Fibroblast of lung (primary cell): ENCODE results near the gene TGIF1.

ENCODE experiments used
- EZH2 ChIP-seq: IDR thresholded peaks from 2 replicates; pipeline ENCODE4 v1.5.1; 2012; ENCODE audit warnings: low read length, control low read depth, mild to moderate bottlenecking; ENCODE audit errors: missing control alignments
- TF ChIP-seq, protein P1 (sequence below), 2 donors: IDR thresholded peaks in 1 of 2; conservative IDR thresholded peaks in 1 of 2; 1 replicate in 1 of 2; 2 replicates in 1 of 2; pipeline ENCODE4 v1.5.1; 2011 to 2012; ENCODE audit warnings: low read length in 2 of 2, control low read depth in 1 of 2, inconsistent platforms in 1 of 2, low read depth in 1 of 2, mild to moderate bottlenecking in 1 of 2

DNA sequence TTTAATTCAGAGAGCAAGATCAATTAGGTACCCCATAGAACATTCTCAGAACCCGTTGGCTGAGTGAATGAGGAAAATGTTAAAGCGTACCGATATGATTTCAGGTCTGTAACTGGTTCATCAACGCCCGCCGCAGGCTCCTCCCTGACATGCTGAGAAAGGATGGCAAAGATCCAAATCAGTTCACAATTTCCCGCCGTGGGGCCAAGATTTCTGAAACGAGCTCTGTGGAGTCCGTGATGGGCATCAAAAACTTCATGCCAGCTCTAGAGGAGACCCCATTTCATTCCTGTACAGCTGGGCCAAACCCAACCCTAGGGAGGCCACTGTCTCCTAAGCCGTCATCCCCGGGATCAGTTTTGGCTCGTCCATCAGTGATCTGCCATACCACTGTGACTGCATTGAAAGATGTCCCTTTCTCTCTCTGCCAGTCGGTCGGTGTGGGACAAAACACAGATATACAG is 7.3 kb downstream of the TGIF1 start:
- TF ChIP-seq, protein P1, sequence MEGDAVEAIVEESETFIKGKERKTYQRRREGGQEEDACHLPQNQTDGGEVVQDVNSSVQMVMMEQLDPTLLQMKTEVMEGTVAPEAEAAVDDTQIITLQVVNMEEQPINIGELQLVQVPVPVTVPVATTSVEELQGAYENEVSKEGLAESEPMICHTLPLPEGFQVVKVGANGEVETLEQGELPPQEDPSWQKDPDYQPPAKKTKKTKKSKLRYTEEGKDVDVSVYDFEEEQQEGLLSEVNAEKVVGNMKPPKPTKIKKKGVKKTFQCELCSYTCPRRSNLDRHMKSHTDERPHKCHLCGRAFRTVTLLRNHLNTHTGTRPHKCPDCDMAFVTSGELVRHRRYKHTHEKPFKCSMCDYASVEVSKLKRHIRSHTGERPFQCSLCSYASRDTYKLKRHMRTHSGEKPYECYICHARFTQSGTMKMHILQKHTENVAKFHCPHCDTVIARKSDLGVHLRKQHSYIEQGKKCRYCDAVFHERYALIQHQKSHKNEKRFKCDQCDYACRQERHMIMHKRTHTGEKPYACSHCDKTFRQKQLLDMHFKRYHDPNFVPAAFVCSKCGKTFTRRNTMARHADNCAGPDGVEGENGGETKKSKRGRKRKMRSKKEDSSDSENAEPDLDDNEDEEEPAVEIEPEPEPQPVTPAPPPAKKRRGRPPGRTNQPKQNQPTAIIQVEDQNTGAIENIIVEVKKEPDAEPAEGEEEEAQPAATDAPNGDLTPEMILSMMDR (conservative IDR thresholded peaks at IDR 0.05 in 1 of 2, IDR thresholded peaks at IDR 0.05 in 1 of 2; ENCODE audit: low read depth in 1 of 2, low read length in 2 of 2), result no peak
- no peak for TF ChIP-seq EZH2
